ENCODE results near the gene CUL4A. TPM values are rescaled to one million over a fixed set of nuclear protein-coding genes. Genes with fewer than 3 reads are reported as not detected.

Gene CUL4A
- total and polyA plus RNA-seq, 2 experiments from 2014 or later, result 52.2 to 85.3 TPM

GRCh38 chr13:113186061-113186900 lies 23.1 kb upstream of the CUL4A start:
- Histone ChIP-seq H3K36me3 (replicated peaks; ENCODE audit: insufficient read depth, low read depth) (peaks cover 5% of the 10 kb centered on the region), H3K4me2 (no peak overlapping the region)
- 83% methylated on average over 13 of the region's 13 CpGs for WGBS (ENCODE audit: low lambda C conversion rate, missing lambda C conversion rate)

GRCh38 chr13:113187263-113187669 lies 22.1 kb upstream of the CUL4A start:
- Histone ChIP-seq H2AFZ (no peak overlapping the region), H3K27ac (peak overlapping the region; percentile 80)
- peak; percentile 84 for DNase-seq (ENCODE audit: low spot score)

More at GRCh38 chr13:113186061-113186900, 23.1 kb upstream of the CUL4A start:
- TF ChIP-seq EZH2phosphoT487 (IDR thresholded peaks at IDR 0.05; ENCODE audit: low read depth, severe bottlenecking, unreplicated experiment), result no peak
- TF ChIP-seq, protein P1, sequence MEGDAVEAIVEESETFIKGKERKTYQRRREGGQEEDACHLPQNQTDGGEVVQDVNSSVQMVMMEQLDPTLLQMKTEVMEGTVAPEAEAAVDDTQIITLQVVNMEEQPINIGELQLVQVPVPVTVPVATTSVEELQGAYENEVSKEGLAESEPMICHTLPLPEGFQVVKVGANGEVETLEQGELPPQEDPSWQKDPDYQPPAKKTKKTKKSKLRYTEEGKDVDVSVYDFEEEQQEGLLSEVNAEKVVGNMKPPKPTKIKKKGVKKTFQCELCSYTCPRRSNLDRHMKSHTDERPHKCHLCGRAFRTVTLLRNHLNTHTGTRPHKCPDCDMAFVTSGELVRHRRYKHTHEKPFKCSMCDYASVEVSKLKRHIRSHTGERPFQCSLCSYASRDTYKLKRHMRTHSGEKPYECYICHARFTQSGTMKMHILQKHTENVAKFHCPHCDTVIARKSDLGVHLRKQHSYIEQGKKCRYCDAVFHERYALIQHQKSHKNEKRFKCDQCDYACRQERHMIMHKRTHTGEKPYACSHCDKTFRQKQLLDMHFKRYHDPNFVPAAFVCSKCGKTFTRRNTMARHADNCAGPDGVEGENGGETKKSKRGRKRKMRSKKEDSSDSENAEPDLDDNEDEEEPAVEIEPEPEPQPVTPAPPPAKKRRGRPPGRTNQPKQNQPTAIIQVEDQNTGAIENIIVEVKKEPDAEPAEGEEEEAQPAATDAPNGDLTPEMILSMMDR (IDR thresholded peaks at IDR 0.05; ENCODE audit: poor library complexity), result no peak
- Histone ChIP-seq H3K27ac (peak overlapping the region; percentile 80), H3K79me2 (peaks cover 5% of the 10 kb centered on the region), H3K9me3 (ENCODE audit: low read depth) (no peaks in the 10 kb centered on the region), H2AFZ (no peak overlapping the region), H3K4me1 (ENCODE audit: insufficient read depth) (no peaks in the 10 kb centered on the region), H4K20me1 (ENCODE audit: insufficient read depth, poor library complexity, severe bottlenecking) (no peaks in the 10 kb centered on the region), H3K27me3 (no peaks in the 10 kb centered on the region), H3K9me2 (replicated peaks; ENCODE audit: insufficient read depth) (no peaks in the 10 kb centered on the region), H3K4me3 (no peak overlapping the region)
- DNase-seq (ENCODE audit: low spot score), result no peak

GRCh38 chr13:113187883-113188665 lies 21.3 kb upstream of the CUL4A start:
- no peaks in the 10 kb centered on the region for H3K4me1 ChIP-seq (ENCODE audit: insufficient read depth)
- no peak overlapping the region for H3K4me3 ChIP-seq
- 92% methylated on average over 23 of the region's 23 CpGs for WGBS (ENCODE audit: low lambda C conversion rate, missing lambda C conversion rate)
- no peak for DNase-seq (ENCODE audit: low spot score)
- no peak overlapping the region for H3K4me2 ChIP-seq
- H3K27ac ChIP-seq, result peak overlapping the region; percentile 25
- H3K9me3 ChIP-seq (ENCODE audit: low read depth), result no peaks in the 10 kb centered on the region
- H3K27me3 ChIP-seq, result no peaks in the 10 kb centered on the region
- peaks cover 5% of the 10 kb centered on the region for H3K36me3 ChIP-seq (replicated peaks; ENCODE audit: insufficient read depth, low read depth)
- peaks cover 5% of the 10 kb centered on the region for H3K79me2 ChIP-seq
- TF ChIP-seq EZH2phosphoT487 (IDR thresholded peaks at IDR 0.05; ENCODE audit: low read depth, severe bottlenecking, unreplicated experiment) (no peak), EZH2 (IDR thresholded peaks at IDR 0.05; ENCODE audit: borderline replicate concordance) (no peak)
- TF ChIP-seq, protein P1 (IDR thresholded peaks at IDR 0.05; ENCODE audit: poor library complexity), result no peak
- H2AFZ ChIP-seq, result no peak overlapping the region
- no peaks in the 10 kb centered on the region for H4K20me1 ChIP-seq (ENCODE audit: insufficient read depth, poor library complexity, severe bottlenecking)
- H3K9me2 ChIP-seq (replicated peaks; ENCODE audit: insufficient read depth), result no peaks in the 10 kb centered on the region

More at GRCh38 chr13:113187263-113187669, 22.1 kb upstream of the CUL4A start:
- Histone ChIP-seq H3K36me3 (replicated peaks; ENCODE audit: insufficient read depth, low read depth) (peaks cover 5% of the 10 kb centered on the region), H3K4me3 (no peak overlapping the region), H3K27me3 (no peaks in the 10 kb centered on the region), H3K4me1 (ENCODE audit: insufficient read depth) (no peaks in the 10 kb centered on the region), H3K4me2 (no peak overlapping the region), H3K79me2 (peaks cover 5% of the 10 kb centered on the region), H4K20me1 (ENCODE audit: insufficient read depth, poor library complexity, severe bottlenecking) (no peaks in the 10 kb centered on the region), H3K9me2 (replicated peaks; ENCODE audit: insufficient read depth) (no peaks in the 10 kb centered on the region), H3K9me3 (ENCODE audit: low read depth) (no peaks in the 10 kb centered on the region)
- WGBS (ENCODE audit: low lambda C conversion rate, missing lambda C conversion rate), result 71% methylated on average over 9 of the region's 9 CpGs
- TF ChIP-seq, protein P1 (IDR thresholded peaks at IDR 0.05; ENCODE audit: poor library complexity), result no peak
- TF ChIP-seq EZH2phosphoT487 (IDR thresholded peaks at IDR 0.05; ENCODE audit: low read depth, severe bottlenecking, unreplicated experiment) (no peak), EZH2 (IDR thresholded peaks at IDR 0.05; ENCODE audit: borderline replicate concordance) (no peak)
